Measurements from ENCODE around the gene VCL. TPM values are rescaled to one million over a fixed set of nuclear protein-coding genes. Genes with fewer than 3 reads are reported as not detected.

The VCL gene
- total RNA-seq, 4 donors from 2014 or later: 71.9 to 151 (median 112) TPM

DNA sequence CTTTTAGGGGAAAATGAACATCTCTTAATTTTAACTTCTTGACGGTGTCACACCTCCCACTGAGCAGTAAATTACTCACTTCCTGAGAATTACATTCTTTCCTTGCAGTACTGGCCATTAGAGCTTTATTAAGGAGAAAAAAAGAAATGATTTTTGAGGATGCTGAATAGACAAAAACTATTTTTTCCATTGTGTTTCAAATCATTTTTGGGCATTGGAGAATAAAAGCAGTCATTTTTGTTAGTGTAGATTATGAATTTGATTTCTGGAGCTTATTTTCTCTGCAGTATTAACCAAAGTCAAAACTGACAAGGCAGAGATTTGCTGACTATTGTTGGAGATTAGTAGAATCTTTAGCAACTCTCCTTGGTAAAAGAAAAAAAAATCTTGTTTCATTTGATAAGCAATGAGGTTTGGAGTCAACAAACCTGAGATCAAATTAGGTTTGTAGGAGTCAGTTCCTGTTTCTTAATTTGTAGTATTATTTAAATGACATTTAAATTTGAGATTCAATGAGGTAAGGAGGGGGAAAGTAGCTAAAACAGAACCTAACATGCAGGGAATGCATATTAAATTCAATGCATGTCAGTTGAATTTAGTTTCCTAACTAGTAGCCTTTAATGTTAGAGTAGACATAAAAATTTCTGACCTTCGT, 82.1 kb downstream of the VCL start:
- no peaks in the 10 kb centered on the region for H3K4me1 ChIP-seq
- 77 to 82% methylated on average over 2 of the region's 2 CpGs for WGBS, 2 donors

DNA sequence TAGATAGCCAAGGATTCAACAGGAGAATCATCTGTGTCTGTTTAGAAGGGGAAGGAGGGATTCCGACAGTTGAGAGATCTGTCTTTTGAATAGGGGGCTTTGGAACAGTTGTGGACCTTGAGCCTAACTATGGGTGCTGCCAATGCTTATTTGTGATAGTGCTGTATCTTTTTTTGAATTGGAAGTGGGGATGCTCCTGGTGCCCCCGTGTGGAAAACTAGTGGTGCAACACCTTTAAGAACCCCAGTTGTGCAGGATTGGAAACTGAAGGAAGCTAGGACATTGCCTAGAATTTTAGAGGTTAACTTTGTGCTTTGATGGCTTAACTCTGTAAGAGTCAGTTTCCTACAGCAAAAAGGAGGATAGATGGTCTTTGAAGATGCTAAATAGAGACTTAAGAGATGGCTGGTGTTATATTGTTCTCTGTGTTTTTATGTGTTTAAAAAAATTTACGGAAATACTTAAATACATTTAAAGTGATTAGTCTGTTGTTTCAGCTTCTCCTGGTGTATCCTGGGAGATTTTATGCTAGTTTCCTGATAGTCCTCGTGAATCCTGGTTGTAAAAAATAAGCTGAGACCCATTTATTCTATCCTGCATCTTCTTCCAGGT, 83.4 kb downstream of the VCL start:
- peak; percentile 37 to 48 for DNase-seq
- WGBS, 2 donors: 54 to 56% methylated on average over 4 of the region's 4 CpGs
- H3K4me3 ChIP-seq (replicated peaks in 1 of 3): no peak overlapping the region
- no peaks in the 10 kb centered on the region for H3K27me3 ChIP-seq
- no peak for TF ChIP-seq POLR2A (IDR thresholded peaks at IDR 0.05)
- TF ChIP-seq, protein P1, sequence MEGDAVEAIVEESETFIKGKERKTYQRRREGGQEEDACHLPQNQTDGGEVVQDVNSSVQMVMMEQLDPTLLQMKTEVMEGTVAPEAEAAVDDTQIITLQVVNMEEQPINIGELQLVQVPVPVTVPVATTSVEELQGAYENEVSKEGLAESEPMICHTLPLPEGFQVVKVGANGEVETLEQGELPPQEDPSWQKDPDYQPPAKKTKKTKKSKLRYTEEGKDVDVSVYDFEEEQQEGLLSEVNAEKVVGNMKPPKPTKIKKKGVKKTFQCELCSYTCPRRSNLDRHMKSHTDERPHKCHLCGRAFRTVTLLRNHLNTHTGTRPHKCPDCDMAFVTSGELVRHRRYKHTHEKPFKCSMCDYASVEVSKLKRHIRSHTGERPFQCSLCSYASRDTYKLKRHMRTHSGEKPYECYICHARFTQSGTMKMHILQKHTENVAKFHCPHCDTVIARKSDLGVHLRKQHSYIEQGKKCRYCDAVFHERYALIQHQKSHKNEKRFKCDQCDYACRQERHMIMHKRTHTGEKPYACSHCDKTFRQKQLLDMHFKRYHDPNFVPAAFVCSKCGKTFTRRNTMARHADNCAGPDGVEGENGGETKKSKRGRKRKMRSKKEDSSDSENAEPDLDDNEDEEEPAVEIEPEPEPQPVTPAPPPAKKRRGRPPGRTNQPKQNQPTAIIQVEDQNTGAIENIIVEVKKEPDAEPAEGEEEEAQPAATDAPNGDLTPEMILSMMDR (IDR thresholded peaks at IDR 0.05): peak; percentile 45 to 80 (median 68)
- no peak overlapping the region for H3K27ac ChIP-seq
- H3K4me1 ChIP-seq: no peaks in the 10 kb centered on the region
- H3K36me3 ChIP-seq: no peaks in the 10 kb centered on the region
- H3K9me3 ChIP-seq: no peaks in the 10 kb centered on the region
- intact Hi-C loops (cut with DNase I): no loop called here

More for the DNA sequence above, 82.1 kb downstream of the VCL start:
- Histone ChIP-seq H3K27ac (no peak overlapping the region), H3K36me3 (peaks cover 4 to 8% of the 10 kb centered on the region in 2 donors), H3K4me3 (replicated peaks in 1 of 3) (no peak overlapping the region), H3K27me3 (no peaks in the 10 kb centered on the region), H3K9me3 (no peaks in the 10 kb centered on the region)
- DNase-seq: no peak
- TF ChIP-seq POLR2A (IDR thresholded peaks at IDR 0.05): no peak
- TF ChIP-seq, protein P1 (IDR thresholded peaks at IDR 0.05): no peak
- intact Hi-C loops (cut with DNase I): loop anchor here (10.0 kb wide), 2 partner anchors 135 to 195 kb away; no protein-coding TSS in a partner anchor

DNA sequence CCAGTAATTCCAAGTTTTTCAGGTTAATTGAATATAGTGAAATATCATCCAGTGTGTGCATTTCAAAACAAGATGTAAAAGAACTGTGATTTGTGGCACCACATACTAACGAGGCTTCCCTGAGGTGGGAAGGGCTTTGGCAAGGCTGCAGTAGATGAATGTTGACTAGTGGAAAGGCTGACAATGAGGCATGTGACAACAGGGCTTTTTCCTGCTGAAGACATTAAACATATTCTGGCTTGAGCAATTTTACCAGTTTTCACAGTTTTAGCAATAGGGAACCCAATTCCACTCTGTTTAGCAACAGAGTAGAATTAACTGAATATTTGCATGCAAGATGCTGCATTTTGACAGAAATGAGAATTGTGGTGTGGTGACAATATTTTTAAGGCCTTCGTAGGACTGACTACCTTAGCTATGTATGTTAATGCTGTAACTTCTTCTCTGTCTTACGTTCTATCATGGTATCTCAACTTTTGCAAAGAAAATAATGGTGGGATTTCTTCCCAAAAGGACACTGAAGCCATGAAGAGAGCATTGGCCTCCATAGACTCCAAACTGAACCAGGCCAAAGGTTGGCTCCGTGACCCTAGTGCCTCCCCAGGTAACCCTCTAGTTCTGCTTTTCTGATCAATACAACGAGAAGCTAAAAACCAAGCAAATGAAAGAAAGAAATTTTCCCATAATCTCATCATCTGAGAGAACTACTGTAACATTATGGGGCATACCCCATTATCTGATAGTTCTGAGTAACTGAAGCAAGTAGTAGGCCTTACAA, 84.2 kb downstream of the VCL start:
- Histone ChIP-seq H3K4me1 (no peaks in the 10 kb centered on the region), H3K9me3 (no peaks in the 10 kb centered on the region), H3K27ac (no peak overlapping the region), H3K4me3 (replicated peaks in 1 of 3) (no peak overlapping the region), H3K27me3 (no peaks in the 10 kb centered on the region), H3K36me3 (no peaks in the 10 kb centered on the region)
- intact Hi-C loops (cut with DNase I): no loop called here
- TF ChIP-seq POLR2A (IDR thresholded peaks at IDR 0.05): no peak
- TF ChIP-seq, protein P1 (IDR thresholded peaks at IDR 0.05): no peak
- DNase-seq: no peak
- WGBS, 2 donors: 69 to 86% methylated on average over 5 of the region's 5 CpGs

DNA sequence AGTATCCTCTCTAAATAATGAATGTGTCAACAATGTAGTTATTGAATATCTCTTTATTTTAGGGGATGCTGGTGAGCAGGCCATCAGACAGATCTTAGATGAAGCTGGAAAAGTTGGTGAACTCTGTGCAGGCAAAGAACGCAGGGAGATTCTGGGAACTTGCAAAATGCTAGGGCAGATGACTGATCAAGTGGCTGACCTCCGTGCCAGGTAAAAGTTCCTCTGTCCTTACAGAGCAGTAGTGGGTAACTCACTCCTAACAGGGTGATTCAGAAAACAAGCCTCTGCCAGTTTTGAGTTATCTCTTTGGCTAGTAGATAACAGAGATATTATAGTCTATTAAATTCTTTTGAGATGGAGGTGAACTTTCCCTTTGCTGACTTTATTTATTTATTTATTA, 85.4 kb downstream of the VCL start:
- no peak for DNase-seq
- H3K4me1 ChIP-seq: no peaks in the 10 kb centered on the region
- H3K27me3 ChIP-seq: no peaks in the 10 kb centered on the region
- 92 to 95% methylated on average over 2 of the region's 2 CpGs for WGBS, 2 donors
- no peak overlapping the region for H3K4me3 ChIP-seq (replicated peaks in 1 of 3)
- no peak for TF ChIP-seq POLR2A (IDR thresholded peaks at IDR 0.05)
- TF ChIP-seq, protein P1 (IDR thresholded peaks at IDR 0.05): no peak
- H3K9me3 ChIP-seq: no peaks in the 10 kb centered on the region
- no peaks in the 10 kb centered on the region for H3K36me3 ChIP-seq
- intact Hi-C loops (cut with DNase I): no loop called here
- no peak overlapping the region for H3K27ac ChIP-seq

Measured in thyroid gland (tissue), 4 donors.